ENCODE results near the gene NT5DC2. TPM values are rescaled to one million over a fixed set of nuclear protein-coding genes. Genes with fewer than 3 reads are reported as not detected.
A peak's percentile ranks its signal among the peaks of the same experiment; 100 is the strongest.

NT5DC2 gene
- total RNA-seq, 6 experiments from 2014 or later = 1.1 to 12.5 (median 3.9) TPM

DNA sequence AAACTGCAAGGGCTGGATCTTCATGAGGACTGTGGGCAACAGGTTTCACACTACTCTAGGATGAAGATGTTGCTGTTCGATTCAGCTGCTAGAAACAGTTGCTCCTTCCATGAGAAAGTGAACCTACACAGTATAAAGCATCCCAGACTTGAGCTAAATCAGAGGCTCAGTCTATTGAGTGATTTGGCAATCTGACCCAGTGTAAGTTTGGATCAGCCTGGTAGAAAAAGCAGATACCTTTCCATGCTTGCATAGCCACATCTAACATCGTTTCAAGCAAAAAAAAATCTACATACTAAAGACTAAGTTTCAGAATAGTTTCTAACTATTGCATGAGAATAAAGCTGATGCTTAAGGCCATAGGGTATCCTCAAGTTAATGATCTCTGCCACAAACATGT, 7.4 kb upstream of the NT5DC2 start:
- Histone ChIP-seq H3K4me1 (peaks cover 0 to 16% (median 3%) of the 10 kb centered on the region in 4 donors), H3K36me3 (peaks cover 0 to 8% (median 0%) of the 10 kb centered on the region in 4 donors), H3K27me3 (no peaks in the 10 kb centered on the region), H3K9me3 (no peaks in the 10 kb centered on the region), H3K4me3 (no peak overlapping the region), H3K27ac (no peak overlapping the region)
- DNase-seq = no peak
- 36% methylated on average over 2 of the region's 2 CpGs for WGBS (ENCODE audit: insufficient coverage, low coverage, low lambda C conversion rate, missing lambda C conversion rate)
- no peak for TF ChIP-seq POLR2A (IDR thresholded peaks at IDR 0.05)
- TF ChIP-seq, protein P1, sequence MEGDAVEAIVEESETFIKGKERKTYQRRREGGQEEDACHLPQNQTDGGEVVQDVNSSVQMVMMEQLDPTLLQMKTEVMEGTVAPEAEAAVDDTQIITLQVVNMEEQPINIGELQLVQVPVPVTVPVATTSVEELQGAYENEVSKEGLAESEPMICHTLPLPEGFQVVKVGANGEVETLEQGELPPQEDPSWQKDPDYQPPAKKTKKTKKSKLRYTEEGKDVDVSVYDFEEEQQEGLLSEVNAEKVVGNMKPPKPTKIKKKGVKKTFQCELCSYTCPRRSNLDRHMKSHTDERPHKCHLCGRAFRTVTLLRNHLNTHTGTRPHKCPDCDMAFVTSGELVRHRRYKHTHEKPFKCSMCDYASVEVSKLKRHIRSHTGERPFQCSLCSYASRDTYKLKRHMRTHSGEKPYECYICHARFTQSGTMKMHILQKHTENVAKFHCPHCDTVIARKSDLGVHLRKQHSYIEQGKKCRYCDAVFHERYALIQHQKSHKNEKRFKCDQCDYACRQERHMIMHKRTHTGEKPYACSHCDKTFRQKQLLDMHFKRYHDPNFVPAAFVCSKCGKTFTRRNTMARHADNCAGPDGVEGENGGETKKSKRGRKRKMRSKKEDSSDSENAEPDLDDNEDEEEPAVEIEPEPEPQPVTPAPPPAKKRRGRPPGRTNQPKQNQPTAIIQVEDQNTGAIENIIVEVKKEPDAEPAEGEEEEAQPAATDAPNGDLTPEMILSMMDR (IDR thresholded peaks at IDR 0.05) = no peak
- no peak for ATAC-seq
- intact Hi-C loops (cut with DNase I) = no loop called here

DNA sequence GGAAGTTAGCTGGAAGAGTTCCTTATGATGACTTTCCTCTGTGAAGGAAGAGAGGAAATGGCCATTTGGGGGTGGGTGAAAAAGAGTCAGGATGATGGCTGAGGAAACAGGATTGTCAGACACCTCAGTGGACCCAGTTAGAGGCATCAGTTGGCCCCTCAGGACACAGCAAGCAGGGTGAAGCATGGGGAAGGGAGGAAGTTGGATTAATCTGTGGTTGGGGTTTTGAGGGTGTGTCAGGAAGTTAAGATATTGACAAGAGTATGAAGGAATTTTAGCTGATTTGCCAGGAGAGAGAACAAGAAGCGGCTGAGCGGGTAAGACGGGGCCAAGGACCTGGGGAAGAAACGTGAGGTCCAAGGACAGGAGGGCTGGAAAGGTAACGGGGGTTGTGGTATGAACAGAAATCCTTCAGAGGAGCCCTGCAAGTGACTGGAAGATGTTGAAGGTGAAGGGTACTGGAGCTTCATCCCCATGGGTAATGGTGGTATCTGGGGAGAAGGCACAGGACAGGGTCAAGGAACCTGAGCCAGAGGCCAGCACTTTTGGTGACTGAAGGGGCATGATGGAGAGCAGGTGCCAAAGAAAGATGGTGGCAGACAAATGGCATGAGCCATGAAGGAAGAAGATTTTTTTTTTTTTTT, 5.5 kb upstream of the NT5DC2 start:
- intact Hi-C loops (cut with DNase I) = no loop called here
- WGBS (ENCODE audit: insufficient coverage, low coverage, low lambda C conversion rate, missing lambda C conversion rate) = 87% methylated on average over 5 of the region's 5 CpGs
- no peaks in the 10 kb centered on the region for H3K36me3 ChIP-seq
- H3K27ac ChIP-seq = no peak overlapping the region
- H3K9me3 ChIP-seq = no peaks in the 10 kb centered on the region
- no peak overlapping the region for H3K4me3 ChIP-seq
- peaks cover 0 to 20% (median 3%) of the 10 kb centered on the region in 4 donors for H3K4me1 ChIP-seq
- H3K27me3 ChIP-seq = no peaks in the 10 kb centered on the region
- ATAC-seq (no peak), DNase-seq (no peak)
- TF ChIP-seq, protein P1 (IDR thresholded peaks at IDR 0.05) = no peak
- no peak for TF ChIP-seq POLR2A (IDR thresholded peaks at IDR 0.05)

DNA sequence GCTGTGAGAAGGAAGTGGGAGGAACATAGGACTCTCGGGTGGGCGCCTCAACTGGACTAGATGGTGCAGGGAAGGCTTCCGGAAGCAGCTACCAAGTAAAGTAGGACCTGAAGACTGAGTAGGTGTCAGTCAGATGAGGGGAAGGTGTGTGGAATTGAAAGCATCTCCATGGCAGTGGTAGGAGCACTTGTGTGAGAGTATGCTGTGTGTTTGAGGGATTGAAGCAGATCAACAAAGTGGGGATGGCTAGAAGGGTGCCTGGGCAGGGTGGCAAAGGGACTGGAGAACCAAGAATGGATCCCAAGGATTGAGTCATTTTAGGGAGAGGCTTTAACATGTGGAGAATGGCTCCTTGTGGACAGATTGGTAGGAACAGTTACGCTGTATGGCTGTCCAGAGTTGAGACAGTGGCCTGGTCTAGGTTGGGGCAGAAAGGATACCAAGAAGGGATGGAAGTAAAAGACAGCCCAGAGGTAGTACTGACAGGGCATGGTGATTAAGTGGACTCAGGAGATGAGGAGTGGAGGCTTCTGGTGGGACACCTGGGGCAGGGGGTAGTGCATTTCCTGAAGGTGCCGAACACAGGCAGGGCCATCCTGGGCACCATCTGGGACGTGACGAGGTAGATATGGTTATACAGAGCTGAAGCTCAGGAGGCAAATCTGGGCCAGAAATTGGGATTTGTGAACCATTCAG, 4.2 kb upstream of the NT5DC2 start:
- Histone ChIP-seq H3K4me3 (peak overlapping the region; percentile 63 to 74 (median 74)), H3K27me3 (no peaks in the 10 kb centered on the region), H3K27ac (peak overlapping the region in 1 of 3 donors; percentile 62), H3K4me1 (peaks cover 0 to 20% (median 3%) of the 10 kb centered on the region in 4 donors), H3K9me3 (no peaks in the 10 kb centered on the region), H3K36me3 (no peaks in the 10 kb centered on the region)
- DNase-seq = no peak
- no peak for TF ChIP-seq POLR2A (IDR thresholded peaks at IDR 0.05)
- TF ChIP-seq, protein P1 (IDR thresholded peaks at IDR 0.05) = no peak
- no peak for ATAC-seq
- WGBS (ENCODE audit: insufficient coverage, low coverage, low lambda C conversion rate, missing lambda C conversion rate) = 79% methylated on average over 7 of the region's 7 CpGs
- intact Hi-C loops (cut with DNase I) = no loop called here

DNA sequence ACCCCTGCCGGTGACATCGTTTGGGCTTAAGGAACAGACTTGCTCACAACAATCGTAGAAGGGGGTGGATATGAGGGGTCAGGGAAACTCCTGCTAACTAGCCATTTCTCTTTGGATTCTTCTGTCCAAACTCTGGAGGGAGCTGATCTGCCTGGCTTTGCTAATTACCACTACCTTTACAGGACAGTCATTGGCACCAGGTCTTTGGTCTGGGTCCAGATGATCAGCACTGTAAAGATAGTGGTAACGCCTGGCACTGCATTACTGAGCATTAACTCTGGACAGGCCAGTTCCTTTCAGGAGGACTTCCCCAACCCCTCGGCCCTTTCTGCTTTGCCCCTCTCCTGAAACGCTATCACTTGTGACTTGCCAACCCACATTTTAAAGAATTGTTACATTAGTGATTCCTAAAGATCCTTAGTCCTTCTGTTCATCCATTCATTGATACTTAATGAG, 3.5 kb upstream of the NT5DC2 start:
- Histone ChIP-seq H3K9me3 (no peaks in the 10 kb centered on the region), H3K4me1 (peaks cover 0 to 20% (median 3%) of the 10 kb centered on the region in 4 donors), H3K27me3 (no peaks in the 10 kb centered on the region), H3K36me3 (no peaks in the 10 kb centered on the region), H3K4me3 (peak overlapping the region; percentile 63 to 74 (median 74)), H3K27ac (peak overlapping the region; percentile 51 to 76 (median 62))
- intact Hi-C loops (cut with DNase I) = no loop called here
- under 1% methylated on average over 6 of the region's 6 CpGs for WGBS (ENCODE audit: insufficient coverage, low coverage, low lambda C conversion rate, missing lambda C conversion rate)
- ATAC-seq (peak; percentile 2 to 28 (median 8)), DNase-seq (peak in 1 of 3 donors; percentile 17)
- TF ChIP-seq, protein P1 (IDR thresholded peaks at IDR 0.05) = peak in 1 of 4 donors; percentile 17
- no peak for TF ChIP-seq POLR2A (IDR thresholded peaks at IDR 0.05)
